ENCODE measurements around the gene SPNS2.
"Not testable (repeated sequence)": the region's sequence is repeated elsewhere in the genome, so short reads cannot be mapped to it uniquely, and the experiment has no call there.

SPNS2 gene

GRCh38 chr17:4566785-4567184, 68.1 kb downstream of the SPNS2 start:
- no peak for DNase-seq (ENCODE audit: low read depth in 2 of 2)

- DNase-seq (ENCODE audit: low read depth in 2 of 2), result no peak
Measured at GRCh38 chr17:4569591-4569990, 70.9 kb downstream of the SPNS2 start.

DNA sequence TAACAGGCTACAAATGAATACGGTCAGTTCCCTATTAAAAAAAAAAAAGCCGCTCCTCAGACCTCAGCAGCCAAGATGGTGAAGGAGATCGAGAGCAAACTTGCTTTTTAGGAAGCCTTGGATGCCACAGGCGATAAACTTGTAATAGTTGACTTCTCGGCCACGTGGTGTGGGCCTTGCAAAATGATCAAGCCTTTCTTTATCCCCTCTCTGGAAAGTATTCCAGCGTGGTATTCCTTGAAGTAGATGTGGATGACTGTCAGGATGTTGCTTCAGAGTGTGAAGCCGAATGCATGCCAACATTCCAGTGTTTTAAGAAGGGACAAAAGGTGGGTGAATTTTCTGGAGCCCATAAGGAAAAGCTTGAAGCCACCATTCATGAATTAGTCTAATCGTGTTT, 73.5 kb downstream of the SPNS2 start:
- no peak for DNase-seq (ENCODE audit: low read depth in 2 of 2)

- DNase-seq (ENCODE audit: low read depth in 2 of 2), result no peak
Measured at GRCh38 chr17:4573115-4573514, 74.4 kb downstream of the SPNS2 start.

- peak in 1 of 2 donors; percentile 15 for DNase-seq (ENCODE audit: low read depth in 2 of 2)
Measured at GRCh38 chr17:4573669-4574068, 75.0 kb downstream of the SPNS2 start.

DNA sequence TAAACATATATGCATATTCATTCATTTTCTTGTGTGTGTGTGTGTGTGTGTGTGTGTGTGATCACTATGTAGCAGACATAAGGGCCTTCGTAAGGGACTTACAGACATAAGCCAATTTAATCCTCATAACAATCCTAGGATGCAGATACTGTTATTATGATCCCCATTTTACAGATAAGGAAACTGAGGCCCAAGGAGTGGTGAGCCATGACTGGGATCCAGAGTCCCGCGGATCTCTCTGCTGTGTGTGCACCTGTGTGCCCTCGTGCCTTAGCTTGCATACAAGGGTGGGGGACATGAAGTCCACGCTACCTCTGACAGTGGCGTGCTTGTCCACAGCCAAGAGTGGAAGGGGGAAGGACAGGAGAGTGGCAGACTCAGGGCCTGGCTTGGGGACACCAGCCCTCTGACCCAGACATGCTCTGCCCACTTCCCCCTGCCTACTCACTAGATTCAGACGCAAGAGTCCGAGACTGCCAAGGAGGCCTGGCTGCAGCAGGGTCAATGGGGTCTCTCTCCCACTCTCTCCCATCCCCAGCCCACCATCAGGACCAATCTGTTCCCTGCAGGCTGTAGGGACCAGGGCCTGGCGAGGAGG, 75.9 kb downstream of the SPNS2 start:
- DNase-seq (ENCODE audit: low read depth in 2 of 2), result no peak

DNA sequence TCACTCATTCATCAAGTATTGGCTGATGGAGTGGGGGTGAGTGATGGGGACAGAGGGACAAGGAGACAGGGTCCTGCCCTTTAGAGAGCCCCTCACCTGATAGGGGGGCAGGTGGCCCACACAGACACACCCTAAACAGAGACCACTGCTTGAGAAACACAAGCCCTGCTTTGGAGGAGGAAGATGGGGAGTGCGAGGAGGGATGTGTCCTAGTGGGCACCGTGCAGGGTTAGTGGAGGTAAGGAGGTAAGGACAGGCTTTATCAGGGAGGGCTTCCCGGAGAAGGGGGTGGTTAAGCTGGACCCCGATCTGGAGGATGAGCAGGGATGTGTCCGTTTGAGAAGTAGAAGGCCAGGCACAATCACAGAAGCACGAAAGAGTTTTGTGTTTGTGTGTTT, 77.5 kb downstream of the SPNS2 start:
- no peak for DNase-seq (ENCODE audit: low read depth in 2 of 2)

DNA sequence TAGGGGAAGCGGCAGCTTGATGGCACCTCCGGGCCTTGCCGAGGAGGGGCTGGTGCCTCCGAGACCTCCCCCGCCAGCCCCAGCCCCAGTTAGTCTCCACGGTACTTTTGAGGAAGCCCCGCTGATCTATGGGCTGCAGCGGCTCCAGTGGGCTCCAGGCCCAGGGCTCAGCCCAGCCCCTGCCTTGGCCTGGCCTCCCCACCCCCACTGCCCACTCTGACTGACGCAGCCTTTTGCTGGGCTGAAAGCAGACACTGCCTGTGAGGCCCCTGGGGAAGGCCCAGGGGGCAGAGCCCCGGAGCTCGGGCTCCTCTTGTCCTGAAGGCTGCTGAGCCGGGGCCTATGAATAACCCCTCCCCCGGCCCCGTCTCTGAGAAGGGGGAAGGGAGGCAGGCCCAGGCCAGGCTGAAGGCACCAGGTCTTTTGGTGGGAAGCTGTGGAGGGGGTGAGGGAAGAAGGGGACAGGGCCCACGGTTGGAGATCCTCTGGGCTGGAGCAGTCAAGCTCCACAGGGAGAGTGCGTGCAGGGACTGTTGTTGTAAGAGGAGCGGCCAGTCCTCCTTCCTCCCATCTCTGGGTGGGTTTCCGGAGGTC, 78.1 kb downstream of the SPNS2 start:
- DNase-seq (ENCODE audit: low read depth in 2 of 2), result no peak

DNA sequence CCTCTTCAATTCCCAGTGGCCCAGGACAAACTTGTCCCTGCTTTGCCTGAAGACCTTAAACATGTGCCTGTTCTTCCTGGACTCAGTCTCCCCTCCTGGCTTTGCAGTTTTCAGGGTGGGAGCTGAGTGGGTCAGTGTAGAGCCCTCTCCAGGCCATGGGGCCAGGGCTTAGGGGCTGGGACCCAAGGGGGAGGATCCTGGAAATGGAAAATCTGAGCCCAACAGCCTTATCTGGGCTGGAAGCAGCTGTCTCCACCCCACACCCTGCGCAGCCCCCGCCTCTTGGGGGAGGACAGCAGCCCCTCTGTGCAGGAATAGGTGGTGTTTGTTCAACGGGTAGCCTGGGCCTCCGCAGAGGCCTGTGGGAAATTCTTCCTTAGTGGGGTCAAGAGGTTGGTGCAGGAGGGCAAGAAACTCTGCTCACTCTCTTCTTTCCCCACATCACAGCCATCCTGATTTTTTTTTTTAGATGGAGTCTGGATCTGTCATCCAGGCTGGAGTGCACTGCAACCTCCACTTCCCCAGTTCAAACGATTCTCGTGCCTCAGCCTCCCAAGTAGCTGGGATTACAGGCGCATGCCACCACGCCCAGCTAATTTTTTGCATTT, 78.8 kb downstream of the SPNS2 start:
- DNase-seq (ENCODE audit: low read depth in 2 of 2), result no peak

DNA sequence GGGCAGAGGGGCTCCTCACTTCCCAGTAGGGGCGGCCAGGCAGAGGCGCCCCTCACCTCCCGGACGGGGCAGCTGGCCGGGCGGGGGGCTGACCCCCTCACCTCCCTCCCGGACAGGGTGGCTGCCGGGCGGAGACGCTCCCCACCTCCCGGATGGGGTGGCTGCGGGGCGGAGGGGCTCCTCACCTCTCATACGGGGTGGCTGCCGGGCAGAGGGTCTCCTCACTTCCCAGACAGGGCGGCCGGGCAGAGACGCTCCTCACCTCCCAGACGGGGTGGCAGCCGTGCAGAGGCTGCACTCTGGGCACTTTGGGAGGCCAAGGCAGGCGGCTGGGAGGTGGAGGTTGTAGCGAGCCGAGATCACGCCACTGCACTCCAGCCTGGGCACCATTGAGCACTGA, 79.7 kb downstream of the SPNS2 start:
- DNase-seq (ENCODE audit: low read depth in 2 of 2), result not testable (repeated sequence)

DNA sequence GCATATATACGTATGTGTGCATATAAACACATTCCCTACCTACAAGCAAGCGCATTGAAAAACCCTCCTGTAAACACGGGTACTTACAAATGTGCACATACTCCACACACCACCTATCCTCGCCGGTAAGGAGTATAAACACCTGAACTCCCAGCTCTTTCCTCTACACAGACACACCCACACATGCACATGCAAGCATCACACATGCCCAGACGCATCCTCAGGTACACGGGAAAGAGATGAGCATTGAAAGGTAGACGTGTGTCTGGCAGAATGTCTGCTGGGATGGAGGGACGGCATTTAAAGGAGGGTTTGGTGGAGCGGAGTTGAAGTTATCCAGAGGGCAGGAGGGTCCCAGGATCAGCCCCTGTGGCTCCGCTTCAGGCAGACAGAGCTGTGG, 81.0 kb downstream of the SPNS2 start:
- DNase-seq (ENCODE audit: low read depth in 2 of 2), result no peak

- no peak for DNase-seq (ENCODE audit: low read depth in 2 of 2)
Measured at GRCh38 chr17:4580291-4580690, 81.6 kb downstream of the SPNS2 start.

DNA sequence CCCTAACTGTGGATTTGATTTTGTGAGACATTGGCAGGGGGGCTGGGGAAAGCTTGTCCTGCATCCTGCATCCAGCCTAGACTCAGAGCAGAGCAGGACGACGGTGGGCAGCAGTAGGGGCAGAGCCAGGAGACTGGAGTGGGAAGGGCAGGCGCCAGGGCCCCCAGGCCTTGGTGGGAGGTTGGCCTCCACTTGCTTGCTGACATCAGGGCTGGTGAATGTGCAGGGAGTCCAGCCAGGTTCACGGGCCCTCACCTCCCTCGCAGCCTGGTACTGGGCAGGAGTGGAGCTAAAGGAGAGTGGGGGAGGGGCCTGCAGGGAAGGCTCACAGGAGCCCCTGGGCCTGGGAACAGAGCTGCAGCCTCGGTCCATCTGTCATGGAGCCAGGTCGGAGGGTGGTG, 83.4 kb downstream of the SPNS2 start:
- no peak for DNase-seq (ENCODE audit: low read depth in 2 of 2)

- DNase-seq (ENCODE audit: low read depth in 2 of 2), result no peak
Measured at GRCh38 chr17:4582691-4583090, 84.0 kb downstream of the SPNS2 start.

GRCh38 chr17:4583206-4583605, 84.5 kb downstream of the SPNS2 start:
- no peak for DNase-seq (ENCODE audit: low read depth in 2 of 2)

DNA sequence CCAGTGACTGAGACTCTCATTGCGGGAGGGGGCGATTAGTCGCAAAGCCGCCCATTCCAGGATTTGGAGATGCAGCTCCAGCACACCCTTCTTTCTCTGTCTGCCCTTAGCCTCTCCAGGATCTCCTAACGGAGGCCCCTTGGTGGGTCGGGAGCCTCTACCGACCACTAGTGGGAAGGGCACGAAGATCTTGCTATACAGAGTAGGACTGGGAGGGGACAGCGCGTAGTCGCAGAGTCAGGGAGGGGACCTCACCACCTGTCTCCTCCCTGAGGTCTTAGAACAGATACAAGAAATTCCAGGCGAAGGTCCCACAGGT, 85.1 kb downstream of the SPNS2 start:
- no peak for DNase-seq (ENCODE audit: low read depth in 2 of 2)

DNA sequence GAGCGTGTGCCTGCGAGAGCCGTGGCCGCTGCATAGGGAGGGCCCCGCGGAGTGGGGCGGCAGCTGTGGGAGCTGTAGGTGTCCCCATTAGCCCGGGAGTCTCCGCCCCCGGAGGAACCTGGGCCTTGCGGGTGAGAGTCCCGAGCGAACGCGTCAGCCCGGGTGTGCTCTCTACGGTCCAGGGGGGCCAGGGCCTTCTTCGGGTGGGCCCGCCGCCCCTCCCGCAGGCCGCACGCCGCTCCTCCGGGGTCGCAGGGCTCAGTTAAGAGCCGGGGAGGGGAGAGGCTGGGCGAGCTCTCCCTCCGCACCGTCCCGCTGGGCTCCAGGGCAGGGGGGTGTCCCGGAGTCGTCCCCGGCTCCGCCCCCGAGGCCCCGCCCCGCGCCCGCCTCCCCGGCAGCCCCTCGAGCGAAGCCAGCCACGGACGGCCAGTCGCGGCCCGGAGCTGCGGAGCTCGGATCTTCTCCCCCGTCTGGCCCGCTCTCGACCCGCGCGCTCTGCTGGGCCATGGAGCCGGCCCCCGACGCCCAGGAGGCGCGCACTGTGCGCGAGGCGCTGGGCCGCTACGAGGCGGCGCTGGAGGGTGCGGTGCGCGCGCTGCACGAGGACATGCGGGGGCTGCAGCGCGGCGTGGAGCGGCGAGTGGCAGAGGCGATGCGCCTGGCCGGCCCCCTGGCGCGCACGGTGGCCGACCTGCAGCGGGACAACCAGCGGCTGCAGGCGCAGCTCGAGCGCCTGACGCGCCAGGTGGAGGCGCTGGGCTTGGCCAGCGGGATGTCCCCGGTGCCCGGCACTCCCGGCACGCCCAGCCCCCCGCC, 85.6 kb downstream of the SPNS2 start, which contains the start of gene SMTNL2:
SMTNL2 (plus strand) TSS at position 429 of the 816 bp plus-strand sequence; CDS start at position 506, 77 bp downstream.
- DNase-seq (ENCODE audit: low read depth in 2 of 2), result no peak

DNA sequence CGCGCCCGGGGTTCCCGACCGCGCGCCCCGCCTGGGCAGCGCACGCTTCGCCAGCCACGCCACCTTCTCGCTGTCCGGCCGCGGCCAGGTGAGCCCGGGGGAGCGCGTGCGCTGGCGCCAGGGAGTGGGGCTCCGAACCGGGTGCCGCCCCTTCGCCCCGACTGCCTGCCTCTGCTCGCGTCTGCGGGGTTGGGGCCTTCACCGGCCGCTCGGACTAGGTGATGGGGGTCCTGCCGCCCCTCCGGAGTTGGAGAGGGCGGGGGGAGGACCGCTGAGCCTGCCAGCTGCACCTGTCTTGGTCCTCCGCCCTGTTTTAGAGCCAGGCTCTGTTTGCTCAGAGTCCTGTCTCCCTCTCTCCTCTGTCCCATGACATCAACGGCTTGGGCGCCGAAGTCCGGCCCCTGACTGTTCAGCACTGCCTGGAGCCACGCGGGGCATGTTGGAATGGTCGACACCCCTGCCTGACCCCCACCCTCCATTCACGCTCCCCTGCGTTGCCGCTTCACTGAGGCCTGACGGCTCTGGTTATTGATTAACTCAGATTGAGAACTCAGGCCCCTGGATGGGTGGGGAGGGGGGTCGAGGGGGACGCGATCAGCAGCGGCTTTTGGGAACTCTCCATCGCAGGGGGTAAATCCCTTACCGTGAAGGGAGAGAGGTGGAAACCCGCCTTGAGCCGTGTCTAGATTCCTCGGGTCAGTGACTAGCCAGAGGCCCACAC, 86.4 kb downstream of the SPNS2 start:
- no peak for DNase-seq (ENCODE audit: low read depth in 2 of 2)

DNA sequence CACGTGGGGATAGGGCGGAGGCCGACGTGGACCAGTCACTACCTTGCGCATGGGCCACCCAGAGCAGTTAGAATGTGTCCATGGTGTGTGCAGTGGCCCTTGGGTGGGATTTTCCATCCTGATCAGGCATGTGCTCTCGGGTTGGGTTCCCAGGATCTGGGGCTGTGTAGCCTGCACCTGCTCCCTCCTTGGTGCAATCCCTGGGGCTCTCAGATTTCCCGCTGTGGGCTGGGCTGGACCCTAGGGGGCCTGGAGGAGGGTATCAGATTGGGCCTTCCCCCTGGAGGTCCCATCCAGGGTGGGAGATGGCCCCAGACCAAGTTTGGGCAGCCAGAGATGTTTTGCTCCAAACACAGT, 86.9 kb downstream of the SPNS2 start:
- DNase-seq (ENCODE audit: low read depth in 2 of 2), result no peak

- no peak for DNase-seq (ENCODE audit: low read depth in 2 of 2)
Measured at GRCh38 chr17:4586043-4586442, 87.4 kb downstream of the SPNS2 start.

GRCh38 chr17:4587195-4587594, 88.5 kb downstream of the SPNS2 start:
- no peak for DNase-seq (ENCODE audit: low read depth in 2 of 2)

DNA sequence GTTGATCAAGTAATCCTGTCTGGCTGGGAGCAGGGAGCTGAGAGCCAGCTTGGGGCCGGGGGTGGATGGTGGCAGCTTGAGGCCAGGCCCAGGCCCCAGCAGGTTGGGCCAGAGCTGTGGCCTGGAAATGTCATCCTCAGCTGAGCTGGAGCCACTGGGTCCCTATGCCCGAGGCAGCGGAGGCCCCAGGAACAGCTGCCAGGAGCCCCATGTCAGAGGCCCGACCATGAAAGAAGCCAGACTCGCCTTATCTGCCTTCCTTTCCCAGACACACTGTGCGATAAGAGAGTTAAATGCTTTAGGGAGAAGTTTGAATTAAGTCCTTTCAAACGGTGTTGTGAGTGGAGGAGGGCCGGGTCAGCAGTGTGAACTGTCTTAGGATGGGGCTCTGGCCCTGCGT, 89.1 kb downstream of the SPNS2 start:
- DNase-seq (ENCODE audit: low read depth in 2 of 2), result no peak

All from stimulated activated CD8-positive, alpha-beta memory T cell treated with anti-CD3 and anti-CD28 coated beads, Interleukin-2, amount 100 ng/mL, for 1 hour (primary cell).